Mucosa of gallbladder (tissue), 1 donor: ENCODE data around the gene CIB4. TPM values are rescaled to one million over a fixed set of nuclear protein-coding genes. Genes with fewer than 3 reads are reported as not detected.
"Not testable (repeated sequence)": the region's sequence is repeated elsewhere in the genome, so short reads cannot be mapped to it uniquely, and the experiment has no call there.

ENCODE experiments used
- DNase-seq: peaks from one replicate; pipeline ENCODE4 v3.0.0-alpha.2; 2020; ENCODE audit warnings: low spot score
- total RNA-seq: library from RNA; stranded (reverse); gene quantifications from one replicate; pipeline ENCODE4 v1.2.1, GENCODE V29; 2021
- donor health status: DM: no; HTN: no; CAD: no.

The CIB4 gene
- total RNA-seq, 1 donor from 2014 or later: not detected

DNA sequence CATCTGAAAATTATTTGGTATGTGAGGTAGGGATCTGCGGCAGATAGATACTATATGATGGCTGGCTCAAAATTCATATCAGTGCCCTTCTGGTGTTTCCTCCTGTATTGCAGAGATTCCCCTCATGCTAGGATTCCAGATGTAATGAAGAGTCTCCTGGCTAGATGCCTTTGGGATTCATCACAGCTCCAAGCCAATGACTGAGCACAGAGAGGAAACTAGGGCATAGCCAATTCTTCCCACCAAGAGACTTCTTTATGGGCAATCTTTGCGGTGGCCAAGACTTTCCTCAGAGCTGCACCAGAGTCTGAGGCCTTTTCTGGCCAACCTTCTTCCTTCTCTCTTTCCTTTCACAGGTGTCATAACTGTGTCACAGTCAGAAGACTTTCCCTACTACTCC lies 25.5 kb upstream of the CIB4 start:
- DNase-seq: no peak

DNA sequence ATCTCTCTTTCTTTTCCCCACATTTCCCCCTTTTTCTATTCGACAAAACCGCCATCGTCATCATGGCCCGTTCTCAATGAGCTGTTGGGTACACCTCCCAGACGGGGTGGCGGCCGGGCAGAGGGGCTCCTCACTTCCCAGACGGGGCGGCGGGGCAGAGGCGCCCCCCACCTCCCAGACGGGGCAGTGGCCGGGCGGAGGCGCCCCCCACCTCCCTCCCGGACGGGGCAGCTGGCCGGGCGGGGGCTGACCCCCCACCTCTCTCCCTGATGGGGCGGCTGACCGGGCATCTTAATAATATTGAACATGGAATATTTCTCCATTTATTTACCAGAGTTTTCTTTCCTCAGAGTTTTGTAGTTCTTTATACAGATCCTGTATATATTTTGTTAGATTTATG lies 24.1 kb upstream of the CIB4 start:
- DNase-seq: not testable (repeated sequence)

DNA sequence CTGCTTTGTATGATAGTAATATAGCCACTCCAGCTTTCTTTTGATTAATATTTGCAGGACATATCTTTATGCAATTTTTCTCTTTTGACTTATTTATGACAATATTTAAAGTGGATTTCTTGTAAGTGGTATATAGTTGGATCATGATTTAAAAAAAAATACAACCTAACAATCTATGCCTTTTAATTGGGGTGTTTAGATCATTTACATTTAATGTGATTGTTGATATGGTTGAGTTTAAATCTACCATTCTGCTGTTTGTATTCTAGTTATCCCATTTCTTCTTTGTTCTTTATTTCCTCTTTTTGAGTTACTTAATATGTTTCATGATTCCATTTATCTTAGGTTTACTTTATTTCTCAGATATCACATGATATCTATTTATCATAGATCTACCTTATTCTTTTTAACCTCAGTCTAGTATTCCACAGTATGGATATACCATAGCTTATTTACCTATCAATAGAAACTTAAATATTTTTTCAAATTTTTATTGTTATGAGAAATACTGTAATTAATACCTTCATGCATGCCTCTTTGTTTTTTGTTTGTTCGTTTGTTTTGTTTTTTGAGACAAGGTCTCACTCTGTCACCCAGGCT lies 19.3 kb upstream of the CIB4 start:
- DNase-seq: no peak

DNA sequence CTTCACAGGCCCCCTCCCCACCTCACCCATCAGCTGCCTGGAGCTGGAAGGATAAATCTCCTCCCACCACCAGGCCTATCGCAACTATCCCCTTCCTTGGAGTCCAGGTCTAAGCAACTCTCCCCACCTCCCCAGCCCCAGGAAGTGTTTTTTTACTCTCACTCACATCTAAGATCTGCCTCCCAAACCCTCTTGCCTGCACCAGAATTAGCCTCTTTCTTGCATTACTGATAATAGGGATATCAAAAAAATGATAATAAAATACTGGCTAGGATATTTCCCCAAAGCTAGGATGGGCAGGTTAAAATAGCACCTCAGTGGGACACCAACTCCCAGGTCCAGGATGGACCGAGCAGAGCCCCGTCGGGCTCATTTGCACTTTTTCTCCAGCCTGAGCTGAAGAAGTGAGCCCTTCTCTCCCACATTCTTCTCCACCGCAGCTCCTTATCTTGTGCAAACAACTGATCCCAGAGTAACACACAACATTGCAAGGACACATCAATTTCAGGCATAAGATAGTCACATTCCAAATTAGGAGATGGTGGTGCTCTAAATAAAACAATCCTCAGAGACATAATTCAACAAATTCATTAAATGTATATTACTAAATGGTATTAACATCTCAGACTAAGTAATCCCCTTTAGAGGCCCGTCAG lies 17.7 kb upstream of the CIB4 start:
- DNase-seq: no peak

DNA sequence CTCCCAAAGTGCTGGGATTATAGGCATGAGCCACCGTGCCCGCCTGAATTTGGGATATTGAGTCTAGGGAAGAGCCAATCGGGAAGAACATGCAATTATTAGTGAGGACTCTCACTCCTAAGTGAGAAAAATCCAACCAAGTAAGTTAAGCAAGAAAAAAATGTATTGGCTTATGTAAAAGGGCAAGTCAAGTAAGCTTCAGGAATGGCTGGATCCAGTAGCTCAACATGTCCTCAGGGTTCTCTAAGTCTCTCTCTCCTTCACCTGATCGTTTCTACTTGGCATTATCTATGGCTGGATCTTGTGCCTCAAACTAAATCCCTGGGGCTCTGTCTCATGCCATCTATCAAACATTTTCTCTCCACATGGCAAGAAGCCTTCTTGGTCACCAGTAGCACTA lies 16.1 kb upstream of the CIB4 start:
- DNase-seq: no peak

DNA sequence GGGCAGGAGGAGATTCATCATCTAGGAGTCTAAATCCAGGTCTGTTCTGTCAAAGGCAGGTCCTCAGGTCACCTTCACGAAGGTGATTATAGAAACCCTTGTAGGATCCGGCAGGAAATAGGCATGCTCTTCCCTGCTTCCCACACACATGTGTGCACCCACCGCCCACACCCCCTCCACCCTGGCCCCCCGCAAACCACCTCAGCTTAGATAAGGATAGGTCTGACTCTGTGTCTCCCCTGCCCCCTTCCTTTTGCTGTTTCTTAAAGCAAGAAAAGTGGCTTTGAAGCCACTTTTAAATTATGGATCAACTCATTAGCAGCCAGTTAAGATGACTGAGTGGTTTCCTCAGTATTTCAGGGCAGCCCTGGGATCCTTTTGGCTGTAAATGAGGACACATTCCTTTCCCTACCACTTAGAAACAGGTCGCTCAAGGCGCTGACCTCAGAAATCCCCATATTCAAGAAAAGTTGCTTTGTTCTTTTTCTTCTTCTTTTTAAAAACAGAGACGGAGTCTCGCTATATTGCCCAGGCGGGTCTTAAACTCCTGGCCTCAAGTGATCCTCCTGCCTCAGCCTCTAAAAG lies 14.5 kb upstream of the CIB4 start:
- DNase-seq: no peak

DNA sequence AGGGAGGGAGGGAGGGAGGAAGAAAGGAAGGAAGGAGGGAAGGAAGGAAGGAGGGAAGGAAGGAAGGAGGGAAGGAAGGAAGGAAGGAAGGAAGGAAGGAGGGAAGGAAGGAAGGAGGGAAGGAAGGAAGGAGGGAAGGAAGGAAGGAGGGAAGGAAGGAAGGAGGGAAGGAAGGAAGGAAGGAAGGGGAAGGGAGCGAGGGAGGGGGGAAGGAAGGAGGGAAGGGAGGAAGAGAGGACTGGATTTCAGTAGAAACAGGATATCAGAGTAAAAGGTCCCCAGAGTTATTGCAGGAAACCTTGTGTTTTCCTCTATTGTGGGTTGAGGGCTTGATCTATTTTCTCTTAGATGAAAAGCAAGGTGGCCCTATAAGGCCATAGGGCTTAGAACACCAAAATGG lies 14.0 kb upstream of the CIB4 start:
- not testable (repeated sequence) for DNase-seq

DNA sequence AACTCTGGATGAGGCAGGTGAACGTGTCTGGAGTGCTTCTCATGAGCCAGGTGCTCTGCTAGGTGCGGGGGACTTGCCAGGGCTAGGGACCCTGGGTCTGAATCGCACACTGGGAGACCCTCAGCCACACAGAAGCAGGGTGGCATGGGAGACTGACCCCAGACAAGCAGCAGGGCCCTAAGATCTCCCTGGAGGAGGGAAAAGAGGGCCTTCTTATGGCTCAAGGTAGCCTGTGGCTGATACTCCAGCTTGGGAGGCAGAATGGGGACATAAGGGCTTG lies 12.8 kb upstream of the CIB4 start:
- DNase-seq: no peak

DNA sequence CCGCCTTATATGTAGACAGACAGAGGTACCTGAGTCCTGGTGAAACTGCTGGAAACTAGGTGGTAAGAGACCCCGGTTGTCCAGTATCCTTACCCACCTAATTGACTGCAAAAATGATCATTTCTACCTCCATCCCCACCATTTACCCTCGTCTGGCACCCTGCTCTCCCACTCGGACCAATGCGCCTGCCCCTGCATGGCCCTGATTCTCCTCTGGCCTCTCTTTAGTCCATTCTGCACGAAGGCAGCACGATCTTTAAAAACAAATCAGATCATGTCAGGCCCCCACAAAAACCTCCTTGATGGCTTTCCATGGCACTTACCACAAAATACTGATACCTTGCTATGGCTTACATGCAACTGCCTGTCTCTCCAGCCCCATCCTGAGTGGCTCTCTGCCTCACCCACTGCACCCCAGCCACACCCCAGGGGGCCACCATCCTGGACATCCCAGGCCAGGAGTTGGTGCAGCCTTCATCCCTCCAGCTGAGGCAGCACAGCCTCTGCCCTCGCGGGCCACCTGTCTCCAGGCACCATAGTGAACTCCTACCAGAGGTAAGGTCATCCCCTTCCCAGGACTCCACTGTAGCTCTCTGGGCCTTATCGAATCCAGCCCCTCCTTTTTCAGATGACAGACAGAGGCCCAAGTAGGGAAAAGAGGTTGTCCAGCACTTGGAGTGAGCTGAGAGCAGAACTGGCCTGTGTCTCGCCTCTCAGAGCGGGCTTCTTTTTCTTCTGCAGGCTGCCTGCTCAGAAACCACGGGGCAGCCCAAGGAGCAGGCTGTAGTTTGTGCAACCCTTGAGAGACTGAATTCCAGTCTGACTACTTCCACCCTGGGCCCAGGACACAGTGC lies 12.3 kb upstream of the CIB4 start:
- DNase-seq: no peak

DNA sequence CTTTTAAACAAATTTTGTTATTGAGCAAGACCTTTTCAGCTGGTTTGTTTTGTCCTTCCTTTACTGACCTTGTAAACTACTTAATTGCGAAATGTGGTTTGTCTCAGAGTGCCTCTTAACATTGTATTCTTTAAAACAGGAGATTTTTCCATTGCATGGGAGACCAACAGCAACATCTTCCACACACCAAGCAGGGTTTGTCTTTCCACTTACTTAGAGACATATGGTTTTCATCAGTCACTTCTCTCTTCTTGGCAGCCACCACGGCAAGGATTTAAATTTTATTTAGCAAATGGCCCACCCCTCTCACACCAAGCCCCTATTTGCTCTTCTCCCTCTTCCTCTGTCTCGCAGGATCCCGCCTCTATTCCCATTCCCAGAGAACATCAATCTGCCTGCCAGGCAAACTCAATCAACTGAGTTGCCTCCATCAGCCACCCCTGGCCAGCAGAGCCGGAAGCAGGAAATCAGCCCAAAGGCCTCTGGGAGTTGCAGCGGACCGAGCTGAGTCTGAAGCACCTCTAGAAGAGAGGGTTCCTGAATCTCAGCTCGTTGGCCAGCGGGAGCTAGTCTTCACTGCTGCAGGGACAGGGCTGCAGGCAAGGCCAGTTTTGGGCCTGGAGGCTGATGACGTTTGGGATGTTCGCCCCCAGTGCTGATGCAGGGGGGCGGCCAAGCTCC lies 11.3 kb upstream of the CIB4 start:
- peak; percentile 20 for DNase-seq

DNA sequence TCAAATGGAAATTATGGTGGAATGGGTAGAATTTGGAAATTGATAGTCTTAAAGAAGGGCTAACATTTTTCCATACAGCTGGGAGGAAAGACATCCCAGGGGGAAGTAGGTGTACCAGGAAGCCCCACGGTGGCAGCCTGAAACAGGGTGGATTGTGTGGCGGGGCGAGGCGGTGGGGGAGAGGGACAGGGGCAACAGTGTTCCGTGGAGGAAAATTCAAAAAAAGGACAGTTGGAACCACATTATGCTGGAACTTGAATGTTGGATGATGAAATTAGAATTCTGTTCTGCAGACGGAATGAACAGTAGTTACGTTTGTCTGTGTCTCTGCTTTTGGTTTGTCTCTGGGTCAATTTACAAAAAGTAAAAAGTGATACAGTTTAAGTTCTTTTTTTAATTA lies 10.6 kb upstream of the CIB4 start:
- no peak for DNase-seq

DNA sequence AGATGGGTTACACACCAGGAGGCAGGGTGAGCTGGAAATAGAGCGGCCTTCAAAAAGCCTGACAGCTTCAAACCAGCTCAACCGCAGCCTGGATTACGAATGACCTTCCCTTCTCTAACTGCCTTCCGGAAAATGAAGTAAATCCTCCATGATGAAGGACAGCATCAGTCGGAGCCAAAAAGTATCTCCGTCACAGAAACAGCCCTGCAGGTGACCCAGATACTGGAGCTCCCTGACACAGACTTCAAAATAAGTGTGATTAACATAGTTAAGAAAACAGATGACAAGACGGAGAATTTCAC lies 10.3 kb upstream of the CIB4 start:
- DNase-seq: no peak

DNA sequence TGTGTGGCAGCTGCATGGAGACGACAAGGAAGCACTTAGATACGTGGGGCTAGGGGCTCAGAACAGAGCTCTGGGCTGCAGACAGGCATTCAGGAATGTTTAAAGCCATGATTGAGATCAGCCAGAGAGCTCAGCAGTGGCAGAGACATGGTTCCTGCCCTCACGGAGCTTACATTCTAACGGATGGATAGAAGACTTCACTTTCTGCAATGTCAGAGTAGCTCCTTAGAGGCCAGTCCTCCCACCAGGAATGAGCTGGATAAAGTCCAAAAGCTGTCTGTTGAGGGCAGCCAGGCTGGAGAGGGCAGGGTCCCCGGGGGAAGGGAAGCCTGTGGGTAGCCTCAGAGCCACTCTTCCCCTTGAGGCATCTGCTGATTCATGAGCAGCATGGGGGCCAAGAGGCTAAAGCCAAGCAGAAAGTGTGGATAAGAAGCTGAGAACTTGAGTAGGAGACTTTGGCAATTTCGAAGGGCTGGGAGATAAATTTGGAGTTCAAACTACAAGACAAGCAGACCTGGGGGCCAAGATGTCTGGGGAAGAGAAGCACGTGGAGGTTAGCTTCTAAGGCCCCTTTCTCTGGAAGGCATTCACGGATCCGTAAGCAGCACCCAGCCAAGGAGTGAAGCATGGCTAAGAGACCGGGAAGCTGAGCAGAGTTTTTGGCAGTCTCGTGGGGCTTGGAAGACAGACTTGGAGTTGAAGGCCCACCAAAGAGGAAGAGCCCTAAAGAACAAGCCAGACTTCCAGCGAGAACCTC lies 9.7 kb upstream of the CIB4 start:
- no peak for DNase-seq

DNA sequence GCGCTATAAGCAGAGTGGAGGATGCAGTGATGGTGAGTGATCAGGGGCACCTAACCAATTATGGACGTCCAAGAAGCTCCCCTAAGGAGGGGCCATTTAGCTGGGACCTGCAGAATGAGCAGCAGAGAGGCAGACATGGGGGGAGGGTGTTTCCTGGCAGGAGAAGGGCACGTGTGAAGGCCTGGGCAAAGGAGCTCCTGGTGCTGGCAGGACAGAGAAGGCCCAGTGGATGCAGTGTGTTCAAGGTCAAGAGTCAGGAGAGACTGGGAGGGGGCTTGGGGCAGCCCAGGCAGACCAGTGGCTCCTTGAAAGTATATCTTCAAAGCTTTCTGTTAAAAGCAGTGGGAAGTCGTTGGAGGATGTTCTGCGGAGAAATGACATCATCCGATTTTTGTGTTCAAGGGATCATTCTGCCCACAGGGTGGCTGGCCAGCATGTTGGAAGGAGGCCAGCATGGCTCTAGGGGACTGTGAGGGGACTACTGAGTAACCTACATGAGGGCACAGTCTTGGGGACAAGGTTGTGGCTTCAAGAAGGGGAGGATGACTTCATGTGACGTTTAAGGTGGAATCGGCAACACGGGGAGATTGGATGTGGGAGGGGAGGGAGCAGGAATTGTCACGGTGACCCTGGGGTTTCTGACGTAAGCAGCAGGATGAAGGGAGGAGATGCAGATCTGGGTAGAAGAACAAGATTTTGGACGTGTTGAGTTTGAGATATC lies 9.0 kb upstream of the CIB4 start:
- no peak for DNase-seq

DNA sequence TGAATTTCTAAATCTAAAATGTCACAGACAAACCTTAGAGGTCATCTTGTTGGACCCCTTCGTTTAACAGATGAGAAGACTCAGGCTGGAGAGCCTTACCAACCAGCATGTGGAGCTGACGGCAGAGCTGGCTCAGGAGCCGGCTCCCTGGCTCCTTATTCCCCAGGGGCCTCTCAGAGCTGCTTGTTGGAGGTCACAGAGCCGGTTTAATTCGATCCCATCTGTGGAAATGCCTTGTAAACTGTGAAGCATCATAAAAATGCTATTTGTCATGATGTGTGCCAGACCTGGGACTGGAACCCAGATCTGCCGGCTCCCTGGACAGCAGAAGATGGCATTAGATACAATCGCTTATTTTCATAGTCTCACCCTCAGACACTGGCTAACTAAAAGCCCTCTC lies 8.2 kb upstream of the CIB4 start:
- DNase-seq: no peak

DNA sequence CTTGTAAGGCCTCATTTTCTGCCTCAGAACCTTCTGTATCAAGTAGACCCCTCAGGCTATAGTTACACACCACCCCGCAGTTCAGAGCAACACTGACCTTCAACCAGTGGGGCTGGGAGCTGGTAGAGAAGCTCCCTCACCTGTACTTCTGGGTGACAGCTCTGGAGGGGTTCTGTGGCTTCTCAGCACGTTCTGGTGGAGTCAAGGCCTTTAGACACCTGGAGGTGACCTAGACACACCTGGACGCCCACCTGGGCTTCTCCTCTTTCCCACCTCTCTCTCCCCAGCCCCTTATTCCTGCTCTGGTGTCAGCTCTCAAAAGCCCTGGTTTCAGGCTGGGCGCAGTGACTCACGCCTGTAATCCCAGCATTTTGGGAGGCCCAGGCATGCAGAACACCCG lies 7.3 kb upstream of the CIB4 start:
- DNase-seq: no peak

DNA sequence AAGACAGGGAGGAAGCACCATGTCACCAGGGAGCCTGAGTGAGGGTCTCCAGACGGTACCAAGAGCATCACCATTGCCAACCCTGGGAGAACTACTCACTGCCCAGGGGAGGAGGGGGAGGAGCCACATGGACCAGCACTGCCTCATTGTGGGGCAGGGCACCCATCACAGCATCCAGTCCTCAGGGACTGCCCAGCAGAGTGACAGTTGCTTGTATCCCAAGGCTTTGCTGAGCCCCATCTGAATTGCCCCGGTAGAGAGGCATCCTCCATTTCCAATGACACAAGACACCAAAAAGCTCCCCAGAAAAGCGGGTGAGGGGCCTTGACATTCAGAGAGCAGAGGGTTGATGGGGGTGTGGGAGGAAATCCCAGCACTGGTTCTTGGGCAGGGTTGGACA lies 6.8 kb upstream of the CIB4 start:
- DNase-seq: no peak

DNA sequence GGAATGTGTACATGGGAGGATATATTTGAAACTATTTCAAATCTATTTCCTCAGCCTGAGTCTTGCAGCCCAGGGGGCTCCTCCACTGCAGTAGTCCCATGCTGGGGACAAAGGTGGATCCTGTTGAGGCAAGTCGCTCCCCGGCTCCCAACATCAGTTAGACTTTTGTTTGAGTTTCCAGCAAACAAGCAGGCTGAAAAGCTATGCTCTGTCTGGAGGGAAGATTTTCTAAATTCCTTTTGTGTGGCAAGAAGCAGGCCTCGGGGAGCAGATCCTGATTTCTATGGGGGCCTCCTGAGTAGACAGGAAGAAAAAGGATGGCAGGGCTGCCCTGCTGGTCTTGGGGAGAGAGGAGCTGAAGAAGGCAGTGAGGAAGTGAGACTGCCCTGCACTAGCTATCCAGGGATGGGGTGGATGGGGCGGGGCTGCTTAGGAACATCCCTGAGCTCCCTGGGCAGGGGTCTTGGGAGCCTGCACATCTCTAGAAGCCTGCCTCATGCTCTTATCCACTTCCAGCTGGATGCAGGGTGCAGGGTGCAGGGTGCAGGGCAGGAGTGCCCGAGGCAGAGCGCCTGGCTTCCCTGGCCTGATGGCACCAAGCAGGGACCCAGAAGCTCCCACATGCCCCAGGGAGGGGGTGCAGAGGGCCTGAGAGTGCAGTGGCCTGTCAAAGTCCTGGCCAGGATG lies 6.0 kb upstream of the CIB4 start:
- DNase-seq: no peak

DNA sequence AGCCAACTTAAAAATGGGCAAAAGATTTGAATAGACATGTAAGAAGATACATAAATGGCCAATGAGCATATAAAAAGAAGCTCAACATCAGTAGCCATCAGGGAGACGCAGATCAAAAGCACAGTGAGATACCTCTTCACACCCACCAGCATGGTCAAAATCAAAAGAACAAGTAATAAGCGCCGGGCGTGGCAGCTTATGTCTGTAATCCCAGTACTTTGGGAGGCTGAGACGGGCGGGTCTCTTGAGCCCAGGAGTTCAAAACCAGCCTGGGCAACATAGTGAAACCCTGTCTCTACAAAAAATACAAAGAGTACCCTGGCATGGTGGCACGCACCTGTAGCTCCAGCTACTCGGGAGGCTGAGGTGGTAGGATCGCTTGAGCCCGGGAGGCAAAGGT lies 4.6 kb upstream of the CIB4 start:
- no peak for DNase-seq

DNA sequence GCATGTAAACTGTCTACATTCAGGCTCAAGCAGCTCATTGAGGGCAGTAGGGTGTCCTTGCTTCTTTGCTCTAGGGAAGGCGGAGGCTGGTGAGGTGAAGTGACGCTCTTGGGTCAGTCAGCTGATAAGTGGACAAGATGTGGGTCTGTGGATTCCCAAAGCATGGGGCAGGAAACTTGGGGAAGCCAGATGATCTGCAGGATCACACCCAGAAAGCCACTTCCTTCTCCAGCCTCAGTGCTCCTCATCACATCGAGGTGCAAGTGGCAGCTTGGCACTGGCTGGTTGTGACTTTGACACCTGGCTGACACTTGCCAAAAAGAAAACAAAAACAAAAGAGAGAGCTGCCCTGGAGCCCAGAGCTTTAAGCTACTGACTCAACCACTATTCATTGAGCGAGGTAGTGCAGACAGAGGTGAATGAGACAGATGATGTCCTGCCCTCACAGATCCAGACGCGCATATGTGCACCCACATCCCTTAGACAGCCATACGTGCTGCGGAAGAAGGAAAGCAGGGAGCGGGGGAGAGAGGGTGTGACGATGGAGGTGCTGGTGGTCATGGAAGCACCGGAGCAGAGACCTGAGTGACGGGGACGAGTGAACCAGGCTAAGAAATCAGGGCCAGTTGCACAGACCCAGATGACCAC lies 3.1 kb upstream of the CIB4 start:
- DNase-seq: no peak
